ENCODE results near the gene IGSF5.
A peak's percentile ranks its signal among the peaks of the same experiment; 100 is the strongest.
"Not testable (repeated sequence)": the region's sequence is repeated elsewhere in the genome, so short reads cannot be mapped to it uniquely, and the experiment has no call there.

The IGSF5 gene
- total RNA-seq: 0 reads per million in 2 donors

DNA sequence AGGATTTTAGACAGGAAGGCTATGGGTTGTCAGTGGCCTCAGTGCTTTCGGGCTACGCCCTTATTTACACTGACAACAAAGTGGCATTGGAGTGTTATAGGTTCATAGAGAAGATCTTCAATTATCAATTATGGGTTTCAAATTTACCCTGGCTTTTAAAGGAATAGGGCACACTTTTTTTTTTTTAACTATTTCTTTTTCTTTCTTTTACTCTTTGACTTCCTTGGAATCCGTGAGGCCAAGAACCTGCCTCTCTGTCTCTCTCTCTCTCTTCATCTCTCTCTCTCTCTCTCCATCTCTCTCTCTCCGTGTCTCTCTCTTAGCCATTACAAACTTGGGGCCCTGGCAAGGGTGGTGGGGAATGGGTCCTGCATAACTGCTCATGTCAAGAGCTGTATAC is at the start of gene IGSF5:
TSS of gene IGSF5 (plus strand) at position 301 of the 400 bp plus-strand sequence. CDS start 327 bp downstream, outside the sequence.
- not testable (repeated sequence) for DNase-seq

- DNase-seq: no peak
Measured at GRCh38 chr21:39696196-39696595, 48.8 kb upstream of the IGSF5 start.

DNA sequence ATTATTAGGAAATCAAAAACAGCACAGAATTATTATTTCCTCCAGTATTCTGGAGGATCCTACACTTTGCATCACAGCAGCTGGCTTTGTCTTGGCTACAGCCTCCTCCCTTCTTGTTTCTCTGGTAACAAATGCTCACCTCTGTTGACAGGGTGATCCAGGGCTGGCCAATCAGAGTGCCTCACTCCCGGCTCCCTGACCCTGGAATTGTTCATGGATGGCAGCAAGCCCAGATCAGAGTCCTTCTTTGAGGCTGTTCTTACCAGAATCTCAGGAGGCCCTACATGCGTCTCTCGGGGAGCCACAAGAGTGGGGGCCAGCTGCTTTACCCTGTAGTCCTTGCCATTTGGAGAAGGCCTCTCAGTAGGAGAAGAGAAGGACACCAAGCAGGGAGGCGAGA is 48.4 kb upstream of the IGSF5 start:
- no peak for DNase-seq

GRCh38 chr21:39700318-39700717 is 44.7 kb upstream of the IGSF5 start:
- DNase-seq: no peak

- no peak for DNase-seq
Measured at GRCh38 chr21:39703578-39703977, 41.4 kb upstream of the IGSF5 start.

DNA sequence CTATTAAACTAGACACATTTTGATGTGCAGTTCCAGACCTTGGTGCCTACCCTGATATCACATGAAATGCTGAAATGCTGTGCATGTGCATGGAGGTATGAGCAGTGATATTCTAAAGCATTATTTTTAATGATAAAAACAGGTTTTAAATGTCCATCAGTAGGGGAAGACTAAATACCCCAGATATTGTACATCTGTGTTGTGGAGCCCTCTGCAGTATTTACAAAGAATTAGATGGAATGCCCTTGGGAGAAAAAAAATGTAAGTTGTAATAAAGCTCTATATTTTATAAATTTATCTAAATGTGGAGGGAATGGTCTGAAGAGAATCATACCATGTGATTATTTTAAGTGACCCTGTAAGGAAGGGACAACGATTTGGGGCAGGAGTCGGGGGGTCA is 39.1 kb upstream of the IGSF5 start:
- no peak for DNase-seq

GRCh38 chr21:39707316-39707715 is 37.7 kb upstream of the IGSF5 start:
- no peak for DNase-seq

- DNase-seq: no peak
Measured at GRCh38 chr21:39710866-39711265, 34.1 kb upstream of the IGSF5 start.

DNA sequence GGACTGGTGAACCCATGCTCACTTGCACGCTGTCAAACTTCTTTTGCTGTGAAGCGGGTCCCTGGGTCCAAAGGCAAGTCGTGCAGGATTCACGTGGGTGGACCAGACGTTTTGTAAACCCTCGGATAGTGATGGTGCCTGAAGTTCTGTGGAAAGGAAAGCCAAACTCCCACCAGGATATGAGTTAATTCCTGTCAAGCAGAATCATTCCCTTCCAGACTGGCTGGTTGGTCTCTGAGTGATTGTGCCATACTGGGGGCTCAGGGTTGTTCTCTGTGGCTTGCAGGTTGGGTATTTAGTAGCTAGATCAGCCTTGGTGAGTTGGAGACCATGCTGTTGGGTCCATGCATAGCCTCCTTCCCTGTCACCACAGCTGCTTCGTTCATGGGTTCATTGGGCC is 32.7 kb upstream of the IGSF5 start:
- DNase-seq: no peak

- no peak for DNase-seq
Measured at GRCh38 chr21:39712976-39713375, 32.0 kb upstream of the IGSF5 start.

DNA sequence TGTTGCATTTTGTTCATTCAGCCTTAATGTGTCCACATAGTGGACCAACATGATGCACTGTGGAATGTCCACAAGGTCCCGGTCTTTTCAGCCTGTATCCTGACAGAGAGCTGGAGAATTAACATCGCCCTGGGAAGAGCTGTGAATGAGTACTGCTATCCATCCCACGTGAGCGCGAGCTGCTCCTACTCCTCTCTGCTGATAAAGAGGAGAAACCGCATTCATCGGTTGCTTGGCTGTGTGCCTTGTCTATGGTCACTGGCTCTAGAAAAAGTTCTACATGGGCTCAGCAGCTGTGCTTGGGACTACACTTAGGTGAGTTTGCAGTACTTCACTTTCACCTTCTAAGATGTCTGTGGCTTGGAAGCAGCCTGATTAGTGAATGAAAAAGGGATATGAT is 31.1 kb upstream of the IGSF5 start:
- DNase-seq: no peak

GRCh38 chr21:39714331-39714730 is 30.7 kb upstream of the IGSF5 start:
- DNase-seq: no peak

- peak; percentile 4 for DNase-seq
Measured at GRCh38 chr21:39715804-39716397, 29.1 kb upstream of the IGSF5 start.

- no peak for DNase-seq
Measured at GRCh38 chr21:39720126-39720778, 24.7 kb upstream of the IGSF5 start.

DNA sequence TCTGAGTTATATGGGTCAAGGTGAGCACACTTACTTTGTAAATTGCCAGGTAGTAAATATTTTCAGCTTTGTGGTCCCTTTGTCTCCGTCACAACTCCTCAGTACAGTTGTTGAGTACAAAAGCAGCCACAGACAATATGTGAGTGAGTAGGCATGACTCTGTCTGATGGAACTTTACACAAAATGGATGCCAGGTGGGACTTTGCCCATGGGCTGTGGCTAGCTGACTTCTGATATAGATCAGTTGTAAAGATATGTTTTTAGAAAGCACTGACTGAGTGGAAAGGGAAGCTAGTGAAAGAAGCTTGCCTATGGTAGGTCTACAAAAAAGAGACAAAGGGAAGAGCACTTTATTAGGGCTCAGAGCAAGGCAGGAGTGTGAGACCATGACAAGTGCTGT is 23.1 kb upstream of the IGSF5 start:
- DNase-seq: no peak

- DNase-seq: no peak
Measured at GRCh38 chr21:39724944-39725343, 20.0 kb upstream of the IGSF5 start.

- DNase-seq: no peak
Measured at GRCh38 chr21:39726133-39726532, 18.9 kb upstream of the IGSF5 start.

- no peak for DNase-seq
Measured at GRCh38 chr21:39727401-39728120, 17.4 kb upstream of the IGSF5 start.

DNA sequence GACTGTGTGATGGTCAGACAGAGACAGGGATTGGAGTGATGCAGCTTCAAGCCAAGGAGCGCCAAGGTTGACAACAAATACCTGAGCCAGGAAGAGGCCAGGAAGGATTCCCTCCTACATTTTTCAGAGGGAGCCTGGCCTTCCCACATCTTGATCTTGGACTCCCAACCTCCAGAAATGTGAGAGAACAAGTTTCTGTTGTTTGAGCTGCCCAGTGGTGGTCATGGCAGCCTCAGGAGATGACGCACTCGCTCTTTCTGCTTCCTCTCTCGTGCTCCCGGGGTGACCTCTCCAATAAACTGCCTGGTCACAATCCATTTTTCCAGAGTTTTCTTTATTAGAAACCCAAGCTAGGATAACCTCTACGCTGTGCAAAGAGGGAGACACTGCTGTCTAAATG is 16.6 kb upstream of the IGSF5 start:
- DNase-seq: no peak

- no peak for DNase-seq
Measured at GRCh38 chr21:39730418-39731157, 14.4 kb upstream of the IGSF5 start.

DNA sequence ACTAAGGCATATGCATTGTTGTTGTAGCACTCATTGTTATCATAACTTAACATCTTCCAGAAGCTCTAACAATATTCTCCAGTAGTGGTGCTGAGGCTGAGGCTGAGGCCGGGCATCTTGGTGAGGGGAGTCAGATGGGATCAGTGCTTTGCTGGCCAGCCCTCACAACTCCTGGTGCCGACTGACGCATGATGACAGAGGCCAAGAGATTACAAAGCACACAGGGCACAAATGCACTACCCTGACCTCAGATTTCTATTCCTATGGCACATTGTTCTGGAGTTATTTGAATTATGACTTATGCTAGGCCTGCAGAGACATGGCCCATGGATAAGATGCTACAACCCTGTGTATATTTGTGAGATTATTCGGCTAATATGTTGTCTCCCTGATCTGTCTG is 8.3 kb upstream of the IGSF5 start:
- no peak for DNase-seq

DNA sequence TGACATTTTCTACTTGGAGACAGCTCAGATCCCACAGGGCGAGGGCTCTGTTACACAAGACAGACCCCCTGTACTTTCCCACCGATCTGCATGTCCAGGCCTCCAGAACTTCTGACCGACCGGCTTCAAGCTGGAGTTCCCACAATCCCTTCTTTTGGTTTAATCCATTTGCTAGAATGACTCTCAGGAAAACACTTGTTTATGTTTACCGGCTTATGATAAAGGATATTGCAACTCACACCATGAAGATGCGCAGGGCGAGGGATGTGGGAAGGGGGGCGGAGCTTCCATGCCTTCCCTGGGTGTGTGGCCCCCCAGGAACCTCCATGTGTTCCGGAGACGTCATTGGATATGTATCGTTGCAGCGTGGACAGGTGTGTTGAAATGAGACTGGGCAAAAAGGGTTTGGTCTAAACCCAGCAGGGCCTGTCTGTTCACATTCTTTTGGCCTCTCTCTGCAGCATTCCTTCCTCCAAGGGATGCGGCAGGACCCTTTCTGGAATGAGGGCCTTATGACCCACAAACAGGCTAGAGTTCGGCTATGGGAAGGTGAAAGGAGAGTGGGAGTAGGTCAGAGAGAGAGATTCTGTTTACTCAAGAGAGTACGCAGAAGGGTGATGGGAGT is 7.5 kb upstream of the IGSF5 start:
- DNase-seq: no peak

- DNase-seq: no peak
Measured at GRCh38 chr21:39738566-39738965, 6.4 kb upstream of the IGSF5 start.
